ENCODE results near the gene SLC1A7.

SLC1A7 gene

GRCh38 chr1:53144201-53144600 lies 1.8 kb upstream of the SLC1A7 start:
- H3K4me3 ChIP-seq (ENCODE audit: low read depth, low read length): no peak overlapping the region
- TF ChIP-seq MAX (IDR thresholded peaks at IDR 0.05; ENCODE audit: low read depth, low read length): no peak
- no peak for TF ChIP-seq CTCF (IDR thresholded peaks at IDR 0.05; ENCODE audit: low read depth, low read length)
- TF ChIP-seq POLR2A (IDR thresholded peaks at IDR 0.05; ENCODE audit: extremely low read depth, insufficient read length): no peak
- TF ChIP-seq MYC (IDR thresholded peaks at IDR 0.05; ENCODE audit: low read depth, low read length): no peak
- no peak for DNase-seq (ENCODE audit: low read depth)

GRCh38 chr1:53143527-53143926 lies 1.1 kb upstream of the SLC1A7 start:
- TF ChIP-seq CTCF (IDR thresholded peaks at IDR 0.05; ENCODE audit: low read depth, low read length) (no peak), MYC (IDR thresholded peaks at IDR 0.05; ENCODE audit: low read depth, low read length) (no peak), MAX (IDR thresholded peaks at IDR 0.05; ENCODE audit: low read depth, low read length) (no peak), POLR2A (IDR thresholded peaks at IDR 0.05; ENCODE audit: extremely low read depth, insufficient read length) (no peak)
- no peak overlapping the region for H3K4me3 ChIP-seq (ENCODE audit: low read depth, low read length)
- no peak for DNase-seq (ENCODE audit: low read depth)

- H3K4me3 ChIP-seq (ENCODE audit: low read depth, low read length): no peak overlapping the region
- TF ChIP-seq MYC (IDR thresholded peaks at IDR 0.05; ENCODE audit: low read depth, low read length) (no peak), MAX (IDR thresholded peaks at IDR 0.05; ENCODE audit: low read depth, low read length) (no peak), POLR2A (IDR thresholded peaks at IDR 0.05; ENCODE audit: extremely low read depth, insufficient read length) (no peak), CTCF (IDR thresholded peaks at IDR 0.05; ENCODE audit: low read depth, low read length) (no peak)
- DNase-seq (ENCODE audit: low read depth): no peak
Measured at GRCh38 chr1:53141487-53142055, 867 bp downstream of the SLC1A7 start.

- DNase-seq (ENCODE audit: low read depth): no peak
- TF ChIP-seq CTCF (IDR thresholded peaks at IDR 0.05; ENCODE audit: low read depth, low read length): no peak
- TF ChIP-seq POLR2A (IDR thresholded peaks at IDR 0.05; ENCODE audit: extremely low read depth, insufficient read length): no peak
- TF ChIP-seq MAX (IDR thresholded peaks at IDR 0.05; ENCODE audit: low read depth, low read length): no peak
- no peak for TF ChIP-seq MYC (IDR thresholded peaks at IDR 0.05; ENCODE audit: low read depth, low read length)
- no peak overlapping the region for H3K4me3 ChIP-seq (ENCODE audit: low read depth, low read length)
Measured at GRCh38 chr1:53140451-53140850, 2.0 kb downstream of the SLC1A7 start.

- no peak for TF ChIP-seq POLR2A (IDR thresholded peaks at IDR 0.05; ENCODE audit: extremely low read depth, insufficient read length)
- no peak for DNase-seq (ENCODE audit: low read depth)
- H3K4me3 ChIP-seq (ENCODE audit: low read depth, low read length): no peak overlapping the region
Measured at GRCh38 chr1:53139951-53140361, 2.5 kb downstream of the SLC1A7 start.

- DNase-seq (ENCODE audit: low read depth): no peak
- no peak for TF ChIP-seq MYC (IDR thresholded peaks at IDR 0.05; ENCODE audit: low read depth, low read length)
- TF ChIP-seq MAX (IDR thresholded peaks at IDR 0.05; ENCODE audit: low read depth, low read length): no peak
- TF ChIP-seq POLR2A (IDR thresholded peaks at IDR 0.05; ENCODE audit: extremely low read depth, insufficient read length): no peak
- no peak for TF ChIP-seq CTCF (IDR thresholded peaks at IDR 0.05; ENCODE audit: low read depth, low read length)
- no peak overlapping the region for H3K4me3 ChIP-seq (ENCODE audit: low read depth, low read length)
Measured at GRCh38 chr1:53138991-53139884, 3.2 kb downstream of the SLC1A7 start.

All from NB4 (cell line).